Measurements from ENCODE around the gene ITSN1. TPM values are rescaled to one million over a fixed set of nuclear protein-coding genes. Genes with fewer than 3 reads are reported as not detected.
"Not testable (repeated sequence)": the region's sequence is repeated elsewhere in the genome, so short reads cannot be mapped to it uniquely, and the experiment has no call there.

ITSN1 gene
- total and polyA plus RNA-seq, 2 donors from 2014 or later, result 8.1 to 42.5 TPM

DNA sequence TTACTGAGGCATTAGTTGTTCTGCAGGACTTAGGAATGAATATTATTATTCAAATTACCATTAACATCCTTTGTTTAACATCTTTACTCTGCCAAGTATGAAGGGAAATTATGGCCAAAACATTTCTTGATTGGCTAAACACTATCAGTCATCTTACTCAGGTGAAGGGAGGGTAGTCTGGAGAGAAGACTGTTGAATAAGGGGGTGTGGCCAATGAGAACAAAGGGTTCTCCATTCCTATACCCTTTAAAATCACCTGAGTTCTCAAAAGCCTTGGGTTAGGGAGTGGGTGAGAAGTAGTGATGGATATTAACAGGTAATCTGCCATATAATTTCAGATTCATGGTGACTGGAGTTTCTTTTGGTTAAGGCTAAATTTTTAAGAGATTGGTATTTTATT lies 20.0 kb upstream of the ITSN1 start:
- Histone ChIP-seq H3K9me3 (ENCODE audit: control insufficient read depth in 2 of 3, insufficient read depth in 1 of 3, low read length in 3 of 3) (no peaks in the 10 kb centered on the region), H3K27ac (ENCODE audit: low read depth in 2 of 2, low read length in 2 of 2) (no peak overlapping the region), H3K36me3 (ENCODE audit: control insufficient read depth in 2 of 3, insufficient read depth in 3 of 3, low read length in 3 of 3) (peaks cover 2 to 11% (median 7%) of the 10 kb centered on the region in 3 donors), H3K4me1 (ENCODE audit: control insufficient read depth in 2 of 3, insufficient read depth in 2 of 3, low read depth in 1 of 3, low read length in 3 of 3) (no peaks in the 10 kb centered on the region), H3K4me3 (ENCODE audit: low read length in 3 of 3) (no peak overlapping the region), H3K27me3 (ENCODE audit: control insufficient read depth, insufficient read depth, low read length) (no peaks in the 10 kb centered on the region), H3K9ac (ENCODE audit: low read length in 3 of 3) (no peak overlapping the region)
- DNase-seq (no peak), FAIRE-seq (no peak)
- TF ChIP-seq, protein P1, sequence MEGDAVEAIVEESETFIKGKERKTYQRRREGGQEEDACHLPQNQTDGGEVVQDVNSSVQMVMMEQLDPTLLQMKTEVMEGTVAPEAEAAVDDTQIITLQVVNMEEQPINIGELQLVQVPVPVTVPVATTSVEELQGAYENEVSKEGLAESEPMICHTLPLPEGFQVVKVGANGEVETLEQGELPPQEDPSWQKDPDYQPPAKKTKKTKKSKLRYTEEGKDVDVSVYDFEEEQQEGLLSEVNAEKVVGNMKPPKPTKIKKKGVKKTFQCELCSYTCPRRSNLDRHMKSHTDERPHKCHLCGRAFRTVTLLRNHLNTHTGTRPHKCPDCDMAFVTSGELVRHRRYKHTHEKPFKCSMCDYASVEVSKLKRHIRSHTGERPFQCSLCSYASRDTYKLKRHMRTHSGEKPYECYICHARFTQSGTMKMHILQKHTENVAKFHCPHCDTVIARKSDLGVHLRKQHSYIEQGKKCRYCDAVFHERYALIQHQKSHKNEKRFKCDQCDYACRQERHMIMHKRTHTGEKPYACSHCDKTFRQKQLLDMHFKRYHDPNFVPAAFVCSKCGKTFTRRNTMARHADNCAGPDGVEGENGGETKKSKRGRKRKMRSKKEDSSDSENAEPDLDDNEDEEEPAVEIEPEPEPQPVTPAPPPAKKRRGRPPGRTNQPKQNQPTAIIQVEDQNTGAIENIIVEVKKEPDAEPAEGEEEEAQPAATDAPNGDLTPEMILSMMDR (IDR thresholded peaks at IDR 0.05; ENCODE audit: borderline replicate concordance, extremely low read depth, insufficient read depth), result no peak
- intact Hi-C loops (cut with DNase I), result no loop called here

DNA sequence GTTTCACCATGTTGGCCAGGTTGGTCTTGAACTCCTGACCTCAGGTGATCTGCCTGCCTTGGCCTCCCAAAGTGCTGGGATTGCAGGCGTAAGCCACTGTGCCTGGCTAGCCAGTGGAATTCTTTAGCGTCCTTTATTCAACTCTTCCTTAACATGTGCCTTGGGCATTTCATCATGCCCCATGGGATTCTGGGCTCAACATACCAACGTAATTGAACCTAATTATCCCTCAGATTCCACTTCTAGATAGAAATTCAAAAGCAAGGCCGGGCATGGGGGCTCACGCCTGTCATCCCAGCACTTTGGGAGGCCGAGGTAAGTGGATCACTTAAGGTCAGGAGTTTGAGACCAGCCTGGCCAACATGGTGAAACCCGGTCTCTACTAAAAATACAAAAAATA lies 16.1 kb upstream of the ITSN1 start:
- H3K9ac ChIP-seq (ENCODE audit: low read length in 3 of 3); FAIRE-seq; H3K27me3 ChIP-seq (ENCODE audit: control insufficient read depth, insufficient read depth, low read length); intact Hi-C loops (cut with DNase I); DNase-seq; H3K4me3 ChIP-seq (ENCODE audit: low read length in 3 of 3); H3K4me1 ChIP-seq (ENCODE audit: control insufficient read depth in 2 of 3, insufficient read depth in 2 of 3, low read depth in 1 of 3, low read length in 3 of 3); H3K27ac ChIP-seq (ENCODE audit: low read depth in 2 of 2, low read length in 2 of 2); H3K9me3 ChIP-seq (ENCODE audit: control insufficient read depth in 2 of 3, insufficient read depth in 1 of 3, low read length in 3 of 3): not testable (repeated sequence)
- peaks cover 0 to 18% (median 9%) of the 10 kb centered on the region in 3 donors for H3K36me3 ChIP-seq (ENCODE audit: control insufficient read depth in 2 of 3, insufficient read depth in 3 of 3, low read length in 3 of 3)

DNA sequence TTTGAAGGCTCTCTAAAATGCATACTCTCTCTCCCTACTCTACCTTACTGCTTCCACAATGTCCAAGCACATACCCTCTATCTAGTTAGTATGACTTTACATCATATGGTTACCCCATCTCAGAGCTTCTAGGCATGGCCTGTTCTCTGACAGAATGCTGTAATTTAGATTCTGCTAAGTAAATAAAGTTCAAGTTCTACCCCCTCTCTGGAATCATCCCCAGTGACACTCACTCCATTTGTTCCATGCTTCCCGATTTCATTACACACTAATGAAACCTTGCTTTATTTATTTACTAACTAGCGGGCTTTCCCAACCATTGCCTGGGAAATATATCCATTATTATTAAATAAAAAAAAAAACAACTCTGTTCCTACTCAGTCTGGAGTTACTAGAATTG lies 8.0 kb upstream of the ITSN1 start:
- TF ChIP-seq, protein P1 (IDR thresholded peaks at IDR 0.05; ENCODE audit: borderline replicate concordance, extremely low read depth, insufficient read depth), result no peak
- no peak overlapping the region for H3K9ac ChIP-seq (ENCODE audit: low read length in 3 of 3)
- no peak for FAIRE-seq
- H3K36me3 ChIP-seq (ENCODE audit: control insufficient read depth in 2 of 3, insufficient read depth in 3 of 3, low read length in 3 of 3), result peaks cover 0 to 9% (median 4%) of the 10 kb centered on the region in 3 donors
- no peaks in the 10 kb centered on the region for H3K27me3 ChIP-seq (ENCODE audit: control insufficient read depth, insufficient read depth, low read length)
- intact Hi-C loops (cut with DNase I), result no loop called here
- H3K4me3 ChIP-seq (ENCODE audit: low read length in 3 of 3), result no peak overlapping the region
- no peaks in the 10 kb centered on the region for H3K4me1 ChIP-seq (ENCODE audit: control insufficient read depth in 2 of 3, insufficient read depth in 2 of 3, low read depth in 1 of 3, low read length in 3 of 3)
- no peak overlapping the region for H3K27ac ChIP-seq (ENCODE audit: low read depth in 2 of 2, low read length in 2 of 2)
- DNase-seq, result no peak
- H3K9me3 ChIP-seq (ENCODE audit: control insufficient read depth in 2 of 3, insufficient read depth in 1 of 3, low read length in 3 of 3), result no peaks in the 10 kb centered on the region

DNA sequence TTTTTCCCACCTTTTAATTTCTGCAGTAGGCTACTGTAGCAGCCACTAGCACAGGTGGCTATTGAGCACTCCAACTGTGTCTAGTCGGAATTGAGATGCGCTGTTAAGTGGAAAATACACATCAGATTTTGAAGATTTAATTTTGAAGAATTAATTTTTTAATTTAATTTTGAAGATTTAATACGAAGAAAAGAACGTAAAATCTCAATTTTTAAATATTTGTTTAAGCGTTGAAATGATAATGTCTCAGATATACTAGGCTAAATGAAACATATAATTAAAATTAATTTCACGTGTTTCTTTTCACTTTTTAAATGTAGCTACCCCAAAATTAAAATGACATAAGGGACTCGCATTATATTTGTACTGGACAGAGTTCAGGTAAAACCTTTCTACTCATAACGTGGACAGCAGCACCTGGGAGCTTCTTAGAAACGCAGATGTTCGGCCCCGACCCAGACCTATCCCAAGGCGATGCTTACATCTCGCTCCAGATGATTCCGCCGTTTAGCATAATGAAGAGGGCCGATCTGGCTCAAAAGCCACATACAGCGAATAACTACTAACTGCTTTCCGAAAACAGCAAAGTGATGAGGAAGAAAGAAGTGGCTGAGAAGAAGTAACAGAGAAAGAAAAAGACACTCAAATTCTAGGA lies 1.5 kb upstream of the ITSN1 start:
- Histone ChIP-seq H3K36me3 (ENCODE audit: control insufficient read depth in 2 of 3, insufficient read depth in 3 of 3, low read length in 3 of 3) (no peaks in the 10 kb centered on the region), H3K4me3 (ENCODE audit: low read length in 3 of 3) (peak overlapping the region; percentile 78 to 84 (median 83)), H3K9me3 (ENCODE audit: control insufficient read depth in 2 of 3, insufficient read depth in 1 of 3, low read length in 3 of 3) (no peaks in the 10 kb centered on the region), H3K9ac (ENCODE audit: low read length in 3 of 3) (peak overlapping the region; percentile 38 to 94 (median 88)), H3K27ac (ENCODE audit: low read depth in 2 of 2, low read length in 2 of 2) (peak overlapping the region; percentile 77 to 90), H3K27me3 (ENCODE audit: control insufficient read depth, insufficient read depth, low read length) (no peaks in the 10 kb centered on the region), H3K4me1 (ENCODE audit: control insufficient read depth in 2 of 3, insufficient read depth in 2 of 3, low read depth in 1 of 3, low read length in 3 of 3) (peaks cover 2 to 6% (median 2%) of the 10 kb centered on the region in 3 donors)
- FAIRE-seq (peak; percentile 49), DNase-seq (peak in 2 of 5 donors; percentile 58 to 64)
- TF ChIP-seq, protein P1 (IDR thresholded peaks at IDR 0.05; ENCODE audit: borderline replicate concordance, extremely low read depth, insufficient read depth), result no peak
- intact Hi-C loops (cut with DNase I), result no loop called here
